Spinal cord (tissue), 10 donors: ENCODE data around the gene OXCT1. TPM values are rescaled to one million over a fixed set of nuclear protein-coding genes. Genes with fewer than 3 reads are reported as not detected.

ENCODE experiments used
- DNase-seq, 6 donors: peaks; one replicate each; pipeline versions ENCODE4 v3.0.0 to v3.0.0-alpha.2; 2013 to 2015; ENCODE audit warnings: low spot score in 6 of 6, low read depth in 4 of 6
- H3K27ac ChIP-seq: one replicate; pipeline ENCODE4 v1.5.1; 2013; ENCODE audit warnings: low read depth, low read length, control low read depth
- H3K27me3 ChIP-seq: one replicate; pipeline ENCODE4 v1.6.1; 2013; ENCODE audit warnings: low read length; ENCODE audit not compliant: control insufficient read depth, insufficient read depth
- H3K36me3 ChIP-seq: one replicate; pipeline ENCODE4 v1.6.1; 2013; ENCODE audit warnings: low read length; ENCODE audit not compliant: control insufficient read depth, insufficient read depth
- H3K4me1 ChIP-seq: one replicate; pipeline ENCODE4 v1.6.1; 2013; ENCODE audit warnings: low read length; ENCODE audit not compliant: control insufficient read depth, insufficient read depth
- H3K4me3 ChIP-seq: one replicate; pipeline ENCODE4 v1.5.1; 2013; ENCODE audit warnings: low read depth, low read length, control low read depth
- H3K9me3 ChIP-seq: one replicate; pipeline ENCODE4 v1.6.1; 2013; ENCODE audit warnings: low read length; ENCODE audit not compliant: control insufficient read depth, insufficient read depth
- WGBS: methylation state at CpG from one replicate; pipeline ENCODE4 v1.1.5; 2013; ENCODE audit warnings: missing lambda C conversion rate; ENCODE audit not compliant: insufficient coverage; 5-methylcytosine and 5-hydroxymethylcytosine counted together
- polyA plus RNA-seq, 2 donors: library from polyadenylated mRNA; unstranded; fragments of 120-200 nt; gene quantifications; one replicate each; pipeline ENCODE4 v1.2.1, GENCODE V29; 2013; ENCODE audit not compliant: insufficient read length in 2 of 2
- total RNA-seq, 2 donors: library from RNA; depleted of rRNA in 1 of 2; stranded (reverse); fragments of 120-200 nt in 1 of 2; fragments of >200 nt in 1 of 2; gene quantifications; one replicate each; pipeline versions ENCODE4 v1.2.3 to v1.2.4, GENCODE V29; 2013 to 2014
- donor health status: healthy.

The OXCT1 gene
- total and polyA plus RNA-seq, 4 donors = 50.9 to 103 (median 95.0) TPM

- Histone ChIP-seq H3K4me1 (no peaks in the 10 kb centered on the region), H3K9me3 (no peaks in the 10 kb centered on the region), H3K27me3 (no peaks in the 10 kb centered on the region), H3K36me3 (peaks cover 2% of the 10 kb centered on the region), H3K4me3 (no peak overlapping the region), H3K27ac (no peak overlapping the region)
- 55% methylated on average over 1 of the region's 6 CpGs for WGBS
- peak in 3 of 6 donors; percentile 9 to 73 (median 27) for DNase-seq
Observed at GRCh38 chr5:41790038-41790776, 80.0 kb downstream of the OXCT1 start.

- H3K4me1 ChIP-seq = no peaks in the 10 kb centered on the region
- H3K9me3 ChIP-seq = no peaks in the 10 kb centered on the region
- H3K27me3 ChIP-seq = no peaks in the 10 kb centered on the region
- peaks cover 2% of the 10 kb centered on the region for H3K36me3 ChIP-seq
- no CpG with 5 or more reads among the region's 1 CpG for WGBS
- H3K4me3 ChIP-seq = no peak overlapping the region
- no peak for DNase-seq
- no peak overlapping the region for H3K27ac ChIP-seq
Observed at GRCh38 chr5:41789434-41789833, 80.8 kb downstream of the OXCT1 start.

GRCh38 chr5:41788941-41789368, 81.3 kb downstream of the OXCT1 start:
- WGBS = no CpG with 5 or more reads among the region's 2 CpGs
- peak overlapping the region; percentile 49 for H3K27ac ChIP-seq
- H3K4me3 ChIP-seq = no peak overlapping the region
- no peaks in the 10 kb centered on the region for H3K9me3 ChIP-seq
- DNase-seq = peak in 1 of 6 donors; percentile 32
- no peaks in the 10 kb centered on the region for H3K27me3 ChIP-seq
- H3K4me1 ChIP-seq = no peaks in the 10 kb centered on the region
- H3K36me3 ChIP-seq = peaks cover 2% of the 10 kb centered on the region

GRCh38 chr5:41787265-41787664, 83.0 kb downstream of the OXCT1 start:
- no peak overlapping the region for H3K27ac ChIP-seq
- H3K36me3 ChIP-seq = peaks cover 2% of the 10 kb centered on the region
- H3K4me3 ChIP-seq = no peak overlapping the region
- no peaks in the 10 kb centered on the region for H3K27me3 ChIP-seq
- no peaks in the 10 kb centered on the region for H3K9me3 ChIP-seq
- no peaks in the 10 kb centered on the region for H3K4me1 ChIP-seq
- DNase-seq = no peak
- WGBS = 100% methylated on average over 1 of the region's 2 CpGs

- Histone ChIP-seq H3K4me3 (no peak overlapping the region), H3K27ac (no peak overlapping the region), H3K4me1 (no peaks in the 10 kb centered on the region), H3K9me3 (no peaks in the 10 kb centered on the region), H3K27me3 (no peaks in the 10 kb centered on the region), H3K36me3 (no peaks in the 10 kb centered on the region)
- no peak for DNase-seq
Observed at GRCh38 chr5:41785061-41785460, 85.2 kb downstream of the OXCT1 start.

- no peak overlapping the region for H3K27ac ChIP-seq
- H3K4me3 ChIP-seq = no peak overlapping the region
- DNase-seq = no peak
- H3K9me3 ChIP-seq = no peaks in the 10 kb centered on the region
- no peaks in the 10 kb centered on the region for H3K4me1 ChIP-seq
- no peaks in the 10 kb centered on the region for H3K27me3 ChIP-seq
- no peaks in the 10 kb centered on the region for H3K36me3 ChIP-seq
- no CpG with 5 or more reads among the region's 3 CpGs for WGBS
Observed at GRCh38 chr5:41778410-41778809, 91.8 kb downstream of the OXCT1 start.

- H3K4me1 ChIP-seq = no peaks in the 10 kb centered on the region
Observed at GRCh38 chr5:41776435-41776834, 93.8 kb downstream of the OXCT1 start.

GRCh38 chr5:41773799-41774198, 96.4 kb downstream of the OXCT1 start:
- WGBS = no CpG with 5 or more reads among the region's 1 CpG
- H3K27ac ChIP-seq = no peak overlapping the region
- H3K36me3 ChIP-seq = no peaks in the 10 kb centered on the region
- no peaks in the 10 kb centered on the region for H3K9me3 ChIP-seq
- no peaks in the 10 kb centered on the region for H3K27me3 ChIP-seq
- no peak for DNase-seq
- no peaks in the 10 kb centered on the region for H3K4me1 ChIP-seq
- H3K4me3 ChIP-seq = no peak overlapping the region

More at GRCh38 chr5:41776435-41776834, 93.8 kb downstream of the OXCT1 start:
- H3K9me3 ChIP-seq = no peaks in the 10 kb centered on the region
- H3K27ac ChIP-seq = no peak overlapping the region
- no CpG with 5 or more reads among the region's 2 CpGs for WGBS
- no peak overlapping the region for H3K4me3 ChIP-seq
- H3K36me3 ChIP-seq = no peaks in the 10 kb centered on the region
- DNase-seq = no peak
- H3K27me3 ChIP-seq = no peaks in the 10 kb centered on the region

GRCh38 chr5:41772785-41773442, 97.3 kb downstream of the OXCT1 start:
- Histone ChIP-seq H3K4me3 (no peak overlapping the region), H3K4me1 (no peaks in the 10 kb centered on the region), H3K9me3 (no peaks in the 10 kb centered on the region), H3K27ac (no peak overlapping the region), H3K27me3 (no peaks in the 10 kb centered on the region), H3K36me3 (no peaks in the 10 kb centered on the region)
- 100% methylated on average over 1 of the region's 4 CpGs for WGBS
- no peak for DNase-seq

- Histone ChIP-seq H3K9me3 (no peaks in the 10 kb centered on the region), H3K27ac (no peak overlapping the region), H3K4me3 (no peak overlapping the region), H3K4me1 (no peaks in the 10 kb centered on the region), H3K27me3 (no peaks in the 10 kb centered on the region), H3K36me3 (no peaks in the 10 kb centered on the region)
- no peak for DNase-seq
- WGBS = no CpG with 5 or more reads among the region's 2 CpGs
Observed at GRCh38 chr5:41772056-41772455, 98.2 kb downstream of the OXCT1 start.
